K562 (cell line): Measurements from ENCODE around the gene GATA1. TPM values are rescaled to one million over a fixed set of nuclear protein-coding genes. Genes with fewer than 3 reads are reported as not detected.

Experiments used
- CEBPB ChIP-seq: fragments of 450-650 bp; IDR thresholded peaks from 2 replicates; pipeline ENCODE4 v1.6.1; 2016; ENCODE audit warnings: missing genetic modification characterization, missing compliant biosample characterization
- MBD2 ChIP-seq: sonication (generic); IDR thresholded peaks from 2 replicates; pipeline ENCODE4 v1.6.1; 2016; ENCODE audit warnings: low read depth, borderline replicate concordance
- NRF1 ChIP-seq, 2 experiments: fragments of 450-650 bp; IDR thresholded peaks in 1 of 2; conservative IDR thresholded peaks in 1 of 2; 2 replicates each; pipeline ENCODE4 v1.6.1; 2014; ENCODE audit warnings: mild to moderate bottlenecking in 2 of 2
- PHB ChIP-seq: fragments of 250-450 bp; sonication (Bioruptor Pico); IDR thresholded peaks from 2 replicates; pipeline ENCODE4 v1.5.0; 2021
- POLR3A ChIP-seq: IDR thresholded peaks from 2 replicates; pipeline ENCODE4 v1.6.1; 2011; ENCODE audit warnings: borderline replicate concordance, mild to moderate bottlenecking, moderate library complexity; ENCODE audit not compliant: insufficient read length, insufficient read depth; ENCODE audit errors: extremely low read depth
- RBFOX2 ChIP-seq: fragments of 200-400 bp; formaldehyde crosslinking; IDR thresholded peaks from 2 replicates; pipeline ENCODE4 v1.6.1; 2017; ENCODE audit warnings: low read depth, mild to moderate bottlenecking, low read length, moderate library complexity
- RBM25 ChIP-seq: fragments of 200-400 bp; formaldehyde crosslinking; IDR thresholded peaks from 2 replicates; pipeline ENCODE4 v1.6.1; 2018; ENCODE audit warnings: low read length, low read depth, moderate library complexity; ENCODE audit not compliant: severe bottlenecking
- SRF ChIP-seq, 2 experiments: fragments of 250-450, 450-650 bp in 1 of 2; sonication (Bioruptor Pico) in 1 of 2; sonication (generic) in 1 of 2; formaldehyde crosslinking; IDR thresholded peaks; 2 replicates each; pipeline versions ENCODE4 v1.5.0 to v1.5.1; 2020 to 2022; ENCODE audit warnings: mild to moderate bottlenecking in 1 of 2, missing genetic modification reagents in 1 of 2
- TOE1 ChIP-seq, 2 experiments: fragments of 450-650 bp in 1 of 2; sonication (generic) in 1 of 2; formaldehyde crosslinking in 1 of 2; IDR thresholded peaks; 2 replicates each; pipeline versions ENCODE4 v1.7.1 to v1.8.0; 2016 to 2022; ENCODE audit warnings: borderline replicate concordance in 2 of 2, mild to moderate bottlenecking in 2 of 2, antibody characterized with exemption in 1 of 2, inconsistent platforms in 1 of 2, low read depth in 1 of 2, missing genetic modification reagents in 1 of 2, moderate library complexity in 1 of 2
- TRIM28 ChIP-seq: fragments of 450-650 bp; IDR thresholded peaks from 2 replicates; pipeline ENCODE4 v1.6.1; 2017
- TSC22D4 ChIP-seq: fragments of 450-650 bp; IDR thresholded peaks from 2 replicates; pipeline ENCODE4 v1.6.1; 2016; ENCODE audit warnings: missing genetic modification characterization, missing biosample characterization, control low read depth
- ZNF134 ChIP-seq: fragments of 250-450 bp; sonication (Bioruptor Pico); conservative IDR thresholded peaks from 2 replicates; pipeline ENCODE4 v1.4.0; 2020
- ZNF699 ChIP-seq: fragments of 250-450 bp; sonication (Bioruptor Pico); IDR thresholded peaks from 2 replicates; pipeline ENCODE4 v1.8.0; 2021; ENCODE audit warnings: mild to moderate bottlenecking, moderate library complexity; ENCODE audit not compliant: insufficient replicate concordance
- ZNF79 ChIP-seq: fragments of 250-450 bp; sonication (Bioruptor Pico); IDR thresholded peaks from 2 replicates; pipeline ENCODE4 v1.4.0; 2020; ENCODE audit warnings: low read depth, mild to moderate bottlenecking, moderate library complexity
- ZZZ3 ChIP-seq: fragments of 450-650 bp; IDR thresholded peaks from 2 replicates; pipeline ENCODE4 v1.6.1; 2016; ENCODE audit warnings: antibody characterized with exemption, mild to moderate bottlenecking, moderate library complexity
- polyA plus RNA-seq, 8 experiments: library from polyadenylated mRNA; depleted of rRNA in 4 of 8; stranded (reverse) in 5 of 8; unstranded in 3 of 8; fragments of >200 nt; fragmentation: Nextera tagmentation in 2 of 8; fragmentation: Illumina TruSeq in 1 of 8; extraction: Ambion mirVana in 2 of 8; extraction: Trizol in 1 of 8; gene quantifications; 2 replicates each; pipeline versions ENCODE4 v1.2.1 to v1.2.3, GENCODE V29; 2011 to 2014; ENCODE audit warnings: inconsistent platforms in 1 of 8, missing spikeins in 1 of 8
- total RNA-seq, 7 experiments: library from RNA; depleted of rRNA in 6 of 7; stranded (reverse); fragments of >200 nt in 6 of 7; fragmentation: Illumina TruSeq in 2 of 7; extraction: Trizol in 2 of 7; gene quantifications; 2 replicates each; pipeline versions ENCODE4 v1.2.1 to v1.2.3, GENCODE V29; 2011 to 2021; ENCODE audit warnings: low replicate concordance in 1 of 7
- TF ChIP-seq, protein P1 (sequence below): sonication (generic); formaldehyde crosslinking; IDR thresholded peaks from 2 replicates; pipeline ENCODE4 v1.8.0; 2022; ENCODE audit warnings: missing genetic modification reagents, mild to moderate bottlenecking, borderline replicate concordance
- TF ChIP-seq, protein P2 (sequence below): sonication (generic); formaldehyde crosslinking; IDR thresholded peaks from 2 replicates; pipeline ENCODE4 v1.8.0; 2023; ENCODE audit warnings: mild to moderate bottlenecking, missing genetic modification reagents
- TF ChIP-seq, protein P3 (sequence below): sonication (generic); formaldehyde crosslinking; IDR thresholded peaks from 2 replicates; pipeline ENCODE4 v1.8.1; 2023; ENCODE audit warnings: missing genetic modification reagents, mild to moderate bottlenecking, borderline replicate concordance

GATA1 gene
- total and polyA plus RNA-seq, 9 of the 15 experiments (the other 6 are each of a cell fraction or from before 2014, with no cell fraction given), result 11.9 to 291 (median 116) TPM

DNA sequence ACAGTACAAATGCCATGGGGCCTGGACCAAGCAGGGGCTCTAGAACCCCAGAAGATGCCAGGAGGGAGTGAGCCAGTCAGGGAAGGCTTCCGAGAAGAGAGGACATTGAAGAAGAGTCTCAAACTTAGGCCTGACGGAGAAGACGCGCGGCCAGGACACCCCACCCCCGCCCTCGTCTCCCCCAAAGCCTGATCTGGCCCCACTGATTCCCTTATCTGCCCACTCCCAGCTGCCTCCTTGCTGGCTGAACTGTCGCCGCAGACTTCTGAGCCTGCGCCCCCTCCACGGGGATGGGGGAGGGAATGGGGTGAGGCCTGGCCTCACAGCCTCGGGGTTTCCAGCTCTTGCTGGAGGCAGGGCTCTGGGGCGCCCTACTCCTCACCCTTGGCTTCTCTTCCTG is 3.6 kb upstream of the GATA1 start (continued):
- TF ChIP-seq, protein P1, sequence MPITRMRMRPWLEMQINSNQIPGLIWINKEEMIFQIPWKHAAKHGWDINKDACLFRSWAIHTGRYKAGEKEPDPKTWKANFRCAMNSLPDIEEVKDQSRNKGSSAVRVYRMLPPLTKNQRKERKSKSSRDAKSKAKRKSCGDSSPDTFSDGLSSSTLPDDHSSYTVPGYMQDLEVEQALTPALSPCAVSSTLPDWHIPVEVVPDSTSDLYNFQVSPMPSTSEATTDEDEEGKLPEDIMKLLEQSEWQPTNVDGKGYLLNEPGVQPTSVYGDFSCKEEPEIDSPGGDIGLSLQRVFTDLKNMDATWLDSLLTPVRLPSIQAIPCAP (CRISPR knock-in tag), result no peak
- TF ChIP-seq RBM25 (peak; percentile 71), RBFOX2 (peak; percentile 56), POLR3A (no peak), CEBPB (tag) (no peak), SRF (CRISPR knock-in tag; IDR thresholded peaks at IDR 0.05) (no peak), NRF1 (conservative IDR thresholded peaks at IDR 0.05 in 1 of 2, IDR thresholded peaks at IDR 0.05 in 1 of 2) (peak; percentile 68 to 73), ZZZ3 (no peak), TSC22D4 (tag) (no peak), PHB (no peak), TRIM28 (no peak; the same call in 1 of the 2 replicates), MBD2 (peak; percentile 88; the same call in 1 of the 2 replicates), ZNF134 (no peak), ZNF79 (CRISPR knock-in tag) (no peak), ZNF699 (CRISPR knock-in tag) (no peak), TOE1 (IDR thresholded peaks at IDR 0.05; ENCODE audit: borderline replicate concordance) (no peak), TOE1 (CRISPR knock-in tag; IDR thresholded peaks at IDR 0.05; ENCODE audit: borderline replicate concordance, low read depth) (no peak)
- TF ChIP-seq, protein P2, sequence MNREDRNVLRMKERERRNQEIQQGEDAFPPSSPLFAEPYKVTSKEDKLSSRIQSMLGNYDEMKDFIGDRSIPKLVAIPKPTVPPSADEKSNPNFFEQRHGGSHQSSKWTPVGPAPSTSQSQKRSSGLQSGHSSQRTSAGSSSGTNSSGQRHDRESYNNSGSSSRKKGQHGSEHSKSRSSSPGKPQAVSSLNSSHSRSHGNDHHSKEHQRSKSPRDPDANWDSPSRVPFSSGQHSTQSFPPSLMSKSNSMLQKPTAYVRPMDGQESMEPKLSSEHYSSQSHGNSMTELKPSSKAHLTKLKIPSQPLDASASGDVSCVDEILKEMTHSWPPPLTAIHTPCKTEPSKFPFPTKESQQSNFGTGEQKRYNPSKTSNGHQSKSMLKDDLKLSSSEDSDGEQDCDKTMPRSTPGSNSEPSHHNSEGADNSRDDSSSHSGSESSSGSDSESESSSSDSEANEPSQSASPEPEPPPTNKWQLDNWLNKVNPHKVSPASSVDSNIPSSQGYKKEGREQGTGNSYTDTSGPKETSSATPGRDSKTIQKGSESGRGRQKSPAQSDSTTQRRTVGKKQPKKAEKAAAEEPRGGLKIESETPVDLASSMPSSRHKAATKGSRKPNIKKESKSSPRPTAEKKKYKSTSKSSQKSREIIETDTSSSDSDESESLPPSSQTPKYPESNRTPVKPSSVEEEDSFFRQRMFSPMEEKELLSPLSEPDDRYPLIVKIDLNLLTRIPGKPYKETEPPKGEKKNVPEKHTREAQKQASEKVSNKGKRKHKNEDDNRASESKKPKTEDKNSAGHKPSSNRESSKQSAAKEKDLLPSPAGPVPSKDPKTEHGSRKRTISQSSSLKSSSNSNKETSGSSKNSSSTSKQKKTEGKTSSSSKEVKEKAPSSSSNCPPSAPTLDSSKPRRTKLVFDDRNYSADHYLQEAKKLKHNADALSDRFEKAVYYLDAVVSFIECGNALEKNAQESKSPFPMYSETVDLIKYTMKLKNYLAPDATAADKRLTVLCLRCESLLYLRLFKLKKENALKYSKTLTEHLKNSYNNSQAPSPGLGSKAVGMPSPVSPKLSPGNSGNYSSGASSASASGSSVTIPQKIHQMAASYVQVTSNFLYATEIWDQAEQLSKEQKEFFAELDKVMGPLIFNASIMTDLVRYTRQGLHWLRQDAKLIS (CRISPR knock-in tag), result peak; percentile 54; the same call in 1 of the 2 replicates
- TF ChIP-seq, protein P3, sequence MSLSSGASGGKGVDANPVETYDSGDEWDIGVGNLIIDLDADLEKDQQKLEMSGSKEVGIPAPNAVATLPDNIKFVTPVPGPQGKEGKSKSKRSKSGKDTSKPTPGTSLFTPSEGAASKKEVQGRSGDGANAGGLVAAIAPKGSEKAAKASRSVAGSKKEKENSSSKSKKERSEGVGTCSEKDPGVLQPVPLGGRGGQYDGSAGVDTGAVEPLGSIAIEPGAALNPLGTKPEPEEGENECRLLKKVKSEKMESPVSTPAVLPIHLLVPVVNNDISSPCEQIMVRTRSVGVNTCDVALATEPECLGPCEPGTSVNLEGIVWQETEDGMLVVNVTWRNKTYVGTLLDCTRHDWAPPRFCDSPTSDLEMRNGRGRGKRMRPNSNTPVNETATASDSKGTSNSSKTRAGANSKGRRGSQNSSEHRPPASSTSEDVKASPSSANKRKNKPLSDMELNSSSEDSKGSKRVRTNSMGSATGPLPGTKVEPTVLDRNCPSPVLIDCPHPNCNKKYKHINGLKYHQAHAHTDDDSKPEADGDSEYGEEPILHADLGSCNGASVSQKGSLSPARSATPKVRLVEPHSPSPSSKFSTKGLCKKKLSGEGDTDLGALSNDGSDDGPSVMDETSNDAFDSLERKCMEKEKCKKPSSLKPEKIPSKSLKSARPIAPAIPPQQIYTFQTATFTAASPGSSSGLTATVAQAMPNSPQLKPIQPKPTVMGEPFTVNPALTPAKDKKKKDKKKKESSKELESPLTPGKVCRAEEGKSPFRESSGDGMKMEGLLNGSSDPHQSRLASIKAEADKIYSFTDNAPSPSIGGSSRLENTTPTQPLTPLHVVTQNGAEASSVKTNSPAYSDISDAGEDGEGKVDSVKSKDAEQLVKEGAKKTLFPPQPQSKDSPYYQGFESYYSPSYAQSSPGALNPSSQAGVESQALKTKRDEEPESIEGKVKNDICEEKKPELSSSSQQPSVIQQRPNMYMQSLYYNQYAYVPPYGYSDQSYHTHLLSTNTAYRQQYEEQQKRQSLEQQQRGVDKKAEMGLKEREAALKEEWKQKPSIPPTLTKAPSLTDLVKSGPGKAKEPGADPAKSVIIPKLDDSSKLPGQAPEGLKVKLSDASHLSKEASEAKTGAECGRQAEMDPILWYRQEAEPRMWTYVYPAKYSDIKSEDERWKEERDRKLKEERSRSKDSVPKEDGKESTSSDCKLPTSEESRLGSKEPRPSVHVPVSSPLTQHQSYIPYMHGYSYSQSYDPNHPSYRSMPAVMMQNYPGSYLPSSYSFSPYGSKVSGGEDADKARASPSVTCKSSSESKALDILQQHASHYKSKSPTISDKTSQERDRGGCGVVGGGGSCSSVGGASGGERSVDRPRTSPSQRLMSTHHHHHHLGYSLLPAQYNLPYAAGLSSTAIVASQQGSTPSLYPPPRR (CRISPR knock-in tag), result 0 out of 2 replicates have a peak, but pooled peaks have one; percentile 56
